K562 (cell line): ENCODE data around the gene CHCHD1. TPM values are rescaled to one million over a fixed set of nuclear protein-coding genes. Genes with fewer than 3 reads are reported as not detected.

ENCODE experiments used
- HDAC1 ChIP-seq, 2 experiments: fragments of 450-650 bp; IDR thresholded peaks; 2 replicates each; pipeline ENCODE4 v1.6.1; 2016 to 2017; ENCODE audit warnings: inconsistent platforms in 1 of 2, mild to moderate bottlenecking in 1 of 2, moderate library complexity in 1 of 2
- MYC ChIP-seq, 2 experiments: fragments of 250-450 bp in 1 of 2; sonication (Bioruptor Pico) in 1 of 2; IDR thresholded peaks; 2 replicates each; pipeline versions ENCODE4 v1.5.1 to v1.6.1; 2012 to 2021; ENCODE audit warnings: low read depth in 2 of 2, borderline replicate concordance in 1 of 2, improper control_type of control experiment in 1 of 2, low read length in 1 of 2, mild to moderate bottlenecking in 1 of 2, moderate library complexity in 1 of 2
- MYNN ChIP-seq, 2 experiments: sonication (generic); formaldehyde crosslinking in 1 of 2; IDR thresholded peaks; 2 replicates each; pipeline versions ENCODE4 v1.5.0 to v1.6.1; 2016 to 2020; ENCODE audit warnings: antibody characterized with exemption in 1 of 2, missing genetic modification reagents in 1 of 2
- PRMT5 ChIP-seq: sonication (generic); formaldehyde crosslinking; IDR thresholded peaks from 2 replicates; pipeline ENCODE4 v1.5.0; 2020; ENCODE audit warnings: missing genetic modification reagents
- SOX6 ChIP-seq: fragments of 450-650 bp; IDR thresholded peaks from 2 replicates; pipeline ENCODE4 v1.6.1; 2014; ENCODE audit warnings: mild to moderate bottlenecking
- TAF1 ChIP-seq: IDR thresholded peaks from 2 replicates; pipeline ENCODE4 v1.6.1; 2011; ENCODE audit warnings: mild to moderate bottlenecking, low read length, moderate library complexity; ENCODE audit not compliant: insufficient read depth, control insufficient read depth, severe bottlenecking; ENCODE audit errors: extremely low read depth
- ZNF174 ChIP-seq: fragments of 250-450 bp; sonication (Bioruptor Pico); IDR thresholded peaks from 2 replicates; pipeline ENCODE4 v1.4.0; 2020; ENCODE audit warnings: mild to moderate bottlenecking
- ZNF589 ChIP-seq: fragments of 200-800 bp; sonication (Bioruptor generic); IDR thresholded peaks from 2 replicates; pipeline ENCODE4 v1.6.1; 2016; ENCODE audit warnings: low read depth, missing genetic modification characterization, missing compliant biosample characterization
- polyA plus RNA-seq, 8 experiments: library from polyadenylated mRNA; depleted of rRNA in 4 of 8; stranded (reverse) in 5 of 8; unstranded in 3 of 8; fragments of >200 nt; fragmentation: Nextera tagmentation in 2 of 8; fragmentation: Illumina TruSeq in 1 of 8; extraction: Ambion mirVana in 2 of 8; extraction: Trizol in 1 of 8; gene quantifications; 2 replicates each; pipeline versions ENCODE4 v1.2.1 to v1.2.3, GENCODE V29; 2011 to 2014; ENCODE audit warnings: inconsistent platforms in 1 of 8, missing spikeins in 1 of 8
- total RNA-seq, 7 experiments: library from RNA; depleted of rRNA in 6 of 7; stranded (reverse); fragments of >200 nt in 6 of 7; fragmentation: Illumina TruSeq in 2 of 7; extraction: Trizol in 2 of 7; gene quantifications; 2 replicates each; pipeline versions ENCODE4 v1.2.1 to v1.2.3, GENCODE V29; 2011 to 2021; ENCODE audit warnings: low replicate concordance in 1 of 7
- TF ChIP-seq, protein P1 (sequence below): fragments of 250-450 bp; sonication (Bioruptor Pico); IDR thresholded peaks from 2 replicates; pipeline ENCODE4 v1.9.0; 2021; ENCODE audit warnings: mild to moderate bottlenecking, inconsistent platforms
- TF ChIP-seq, protein P2 (sequence below): fragments of 450-650 bp; IDR thresholded peaks from 2 replicates; pipeline ENCODE4 v1.7.1; 2018; ENCODE audit warnings: mild to moderate bottlenecking, low read depth; ENCODE audit not compliant: partially characterized antibody
- TF ChIP-seq, protein P3 (sequence below): fragments of 450-650 bp; IDR thresholded peaks from 2 replicates; pipeline ENCODE4 v1.7.0; 2016; ENCODE audit warnings: borderline replicate concordance
- TF ChIP-seq, protein P4 (sequence below): fragments of 450-650 bp; IDR thresholded peaks from 2 replicates; pipeline ENCODE4 v1.6.1; 2016; ENCODE audit warnings: missing biosample characterization, missing genetic modification characterization
- TF ChIP-seq, protein P5 (sequence below): fragments of 250-450 bp; sonication (Bioruptor Pico); IDR thresholded peaks from 2 replicates; pipeline ENCODE4 v1.4.0; 2020; ENCODE audit warnings: mild to moderate bottlenecking, moderate library complexity

CHCHD1 gene
- total and polyA plus RNA-seq, 9 of the 15 experiments (the other 6 are each of a cell fraction or from before 2014, with no cell fraction given), result 52.9 to 126 (median 83.4) TPM

DNA sequence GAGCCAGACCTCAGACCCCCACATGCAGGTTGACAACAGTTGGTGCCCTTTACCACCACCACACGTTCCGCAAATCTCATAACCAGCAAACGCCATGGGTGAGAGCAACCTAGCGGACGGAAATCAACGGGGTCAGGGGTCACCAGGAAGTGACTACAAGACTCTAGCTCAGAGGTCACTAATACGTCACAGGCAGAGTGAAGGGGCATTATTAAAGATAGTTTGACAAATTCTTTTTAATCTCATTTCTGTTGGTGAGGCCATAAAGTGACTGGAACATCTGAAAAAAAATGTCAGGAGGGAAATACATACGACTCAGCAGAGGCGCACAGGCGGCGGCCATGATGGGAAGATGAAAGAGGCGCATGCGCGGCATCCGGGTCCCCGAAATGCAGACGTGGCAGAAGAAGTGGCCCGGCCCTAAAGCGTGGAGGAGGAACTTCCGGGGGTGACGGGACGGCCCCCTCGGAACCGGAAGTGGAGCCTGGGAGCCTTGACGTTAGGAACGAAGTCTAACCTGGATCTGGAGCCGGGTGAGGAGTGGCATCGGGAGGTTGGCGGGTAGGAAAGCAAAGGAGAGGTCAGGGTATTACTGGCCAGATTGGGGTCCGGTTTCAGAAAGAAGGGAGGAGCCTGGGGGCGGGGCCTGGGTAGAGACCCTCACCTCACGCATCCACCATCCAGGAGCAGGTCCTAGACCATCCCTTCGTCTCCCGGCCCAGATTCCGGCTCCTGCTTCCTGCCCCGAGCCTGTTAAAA is 37.8 kb upstream of the CHCHD1 start, which contains the start of gene SEC24C (continued):
- TF ChIP-seq, protein P1, sequence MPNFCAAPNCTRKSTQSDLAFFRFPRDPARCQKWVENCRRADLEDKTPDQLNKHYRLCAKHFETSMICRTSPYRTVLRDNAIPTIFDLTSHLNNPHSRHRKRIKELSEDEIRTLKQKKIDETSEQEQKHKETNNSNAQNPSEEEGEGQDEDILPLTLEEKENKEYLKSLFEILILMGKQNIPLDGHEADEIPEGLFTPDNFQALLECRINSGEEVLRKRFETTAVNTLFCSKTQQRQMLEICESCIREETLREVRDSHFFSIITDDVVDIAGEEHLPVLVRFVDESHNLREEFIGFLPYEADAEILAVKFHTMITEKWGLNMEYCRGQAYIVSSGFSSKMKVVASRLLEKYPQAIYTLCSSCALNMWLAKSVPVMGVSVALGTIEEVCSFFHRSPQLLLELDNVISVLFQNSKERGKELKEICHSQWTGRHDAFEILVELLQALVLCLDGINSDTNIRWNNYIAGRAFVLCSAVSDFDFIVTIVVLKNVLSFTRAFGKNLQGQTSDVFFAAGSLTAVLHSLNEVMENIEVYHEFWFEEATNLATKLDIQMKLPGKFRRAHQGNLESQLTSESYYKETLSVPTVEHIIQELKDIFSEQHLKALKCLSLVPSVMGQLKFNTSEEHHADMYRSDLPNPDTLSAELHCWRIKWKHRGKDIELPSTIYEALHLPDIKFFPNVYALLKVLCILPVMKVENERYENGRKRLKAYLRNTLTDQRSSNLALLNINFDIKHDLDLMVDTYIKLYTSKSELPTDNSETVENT, result peak; percentile 60; the same call in 1 of the 2 replicates
- TF ChIP-seq MYNN (IDR thresholded peaks at IDR 0.05), result peak; percentile 77; the same call in 1 of the 2 replicates
- no peak for TF ChIP-seq MYNN (CRISPR knock-in tag; IDR thresholded peaks at IDR 0.05)
- peak; percentile 23; the same call in 1 of the 2 replicates for TF ChIP-seq SOX6
- peak; percentile 80; the same call in 1 of the 2 replicates for TF ChIP-seq ZNF589
- peak; percentile 98 for TF ChIP-seq TAF1
- TF ChIP-seq, protein P2, sequence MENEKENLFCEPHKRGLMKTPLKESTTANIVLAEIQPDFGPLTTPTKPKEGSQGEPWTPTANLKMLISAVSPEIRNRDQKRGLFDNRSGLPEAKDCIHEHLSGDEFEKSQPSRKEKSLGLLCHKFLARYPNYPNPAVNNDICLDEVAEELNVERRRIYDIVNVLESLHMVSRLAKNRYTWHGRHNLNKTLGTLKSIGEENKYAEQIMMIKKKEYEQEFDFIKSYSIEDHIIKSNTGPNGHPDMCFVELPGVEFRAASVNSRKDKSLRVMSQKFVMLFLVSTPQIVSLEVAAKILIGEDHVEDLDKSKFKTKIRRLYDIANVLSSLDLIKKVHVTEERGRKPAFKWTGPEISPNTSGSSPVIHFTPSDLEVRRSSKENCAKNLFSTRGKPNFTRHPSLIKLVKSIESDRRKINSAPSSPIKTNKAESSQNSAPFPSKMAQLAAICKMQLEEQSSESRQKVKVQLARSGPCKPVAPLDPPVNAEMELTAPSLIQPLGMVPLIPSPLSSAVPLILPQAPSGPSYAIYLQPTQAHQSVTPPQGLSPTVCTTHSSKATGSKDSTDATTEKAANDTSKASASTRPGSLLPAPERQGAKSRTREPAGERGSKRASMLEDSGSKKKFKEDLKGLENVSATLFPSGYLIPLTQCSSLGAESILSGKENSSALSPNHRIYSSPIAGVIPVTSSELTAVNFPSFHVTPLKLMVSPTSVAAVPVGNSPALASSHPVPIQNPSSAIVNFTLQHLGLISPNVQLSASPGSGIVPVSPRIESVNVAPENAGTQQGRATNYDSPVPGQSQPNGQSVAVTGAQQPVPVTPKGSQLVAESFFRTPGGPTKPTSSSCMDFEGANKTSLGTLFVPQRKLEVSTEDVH, result peak; percentile 92
- peak; percentile 96 for TF ChIP-seq MYC (IDR thresholded peaks at IDR 0.05; ENCODE audit: low read depth, low read length)
- no peak; the same call in 1 of the 2 replicates for TF ChIP-seq MYC (CRISPR knock-in tag; IDR thresholded peaks at IDR 0.05; ENCODE audit: borderline replicate concordance, low read depth)
- TF ChIP-seq, protein P3, sequence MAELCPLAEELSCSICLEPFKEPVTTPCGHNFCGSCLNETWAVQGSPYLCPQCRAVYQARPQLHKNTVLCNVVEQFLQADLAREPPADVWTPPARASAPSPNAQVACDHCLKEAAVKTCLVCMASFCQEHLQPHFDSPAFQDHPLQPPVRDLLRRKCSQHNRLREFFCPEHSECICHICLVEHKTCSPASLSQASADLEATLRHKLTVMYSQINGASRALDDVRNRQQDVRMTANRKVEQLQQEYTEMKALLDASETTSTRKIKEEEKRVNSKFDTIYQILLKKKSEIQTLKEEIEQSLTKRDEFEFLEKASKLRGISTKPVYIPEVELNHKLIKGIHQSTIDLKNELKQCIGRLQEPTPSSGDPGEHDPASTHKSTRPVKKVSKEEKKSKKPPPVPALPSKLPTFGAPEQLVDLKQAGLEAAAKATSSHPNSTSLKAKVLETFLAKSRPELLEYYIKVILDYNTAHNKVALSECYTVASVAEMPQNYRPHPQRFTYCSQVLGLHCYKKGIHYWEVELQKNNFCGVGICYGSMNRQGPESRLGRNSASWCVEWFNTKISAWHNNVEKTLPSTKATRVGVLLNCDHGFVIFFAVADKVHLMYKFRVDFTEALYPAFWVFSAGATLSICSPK, result no peak; the same call in 1 of the 2 replicates
- TF ChIP-seq, protein P4, sequence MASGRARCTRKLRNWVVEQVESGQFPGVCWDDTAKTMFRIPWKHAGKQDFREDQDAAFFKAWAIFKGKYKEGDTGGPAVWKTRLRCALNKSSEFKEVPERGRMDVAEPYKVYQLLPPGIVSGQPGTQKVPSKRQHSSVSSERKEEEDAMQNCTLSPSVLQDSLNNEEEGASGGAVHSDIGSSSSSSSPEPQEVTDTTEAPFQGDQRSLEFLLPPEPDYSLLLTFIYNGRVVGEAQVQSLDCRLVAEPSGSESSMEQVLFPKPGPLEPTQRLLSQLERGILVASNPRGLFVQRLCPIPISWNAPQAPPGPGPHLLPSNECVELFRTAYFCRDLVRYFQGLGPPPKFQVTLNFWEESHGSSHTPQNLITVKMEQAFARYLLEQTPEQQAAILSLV (tag), result no peak; the same call in 1 of the 2 replicates
- TF ChIP-seq, protein P5, sequence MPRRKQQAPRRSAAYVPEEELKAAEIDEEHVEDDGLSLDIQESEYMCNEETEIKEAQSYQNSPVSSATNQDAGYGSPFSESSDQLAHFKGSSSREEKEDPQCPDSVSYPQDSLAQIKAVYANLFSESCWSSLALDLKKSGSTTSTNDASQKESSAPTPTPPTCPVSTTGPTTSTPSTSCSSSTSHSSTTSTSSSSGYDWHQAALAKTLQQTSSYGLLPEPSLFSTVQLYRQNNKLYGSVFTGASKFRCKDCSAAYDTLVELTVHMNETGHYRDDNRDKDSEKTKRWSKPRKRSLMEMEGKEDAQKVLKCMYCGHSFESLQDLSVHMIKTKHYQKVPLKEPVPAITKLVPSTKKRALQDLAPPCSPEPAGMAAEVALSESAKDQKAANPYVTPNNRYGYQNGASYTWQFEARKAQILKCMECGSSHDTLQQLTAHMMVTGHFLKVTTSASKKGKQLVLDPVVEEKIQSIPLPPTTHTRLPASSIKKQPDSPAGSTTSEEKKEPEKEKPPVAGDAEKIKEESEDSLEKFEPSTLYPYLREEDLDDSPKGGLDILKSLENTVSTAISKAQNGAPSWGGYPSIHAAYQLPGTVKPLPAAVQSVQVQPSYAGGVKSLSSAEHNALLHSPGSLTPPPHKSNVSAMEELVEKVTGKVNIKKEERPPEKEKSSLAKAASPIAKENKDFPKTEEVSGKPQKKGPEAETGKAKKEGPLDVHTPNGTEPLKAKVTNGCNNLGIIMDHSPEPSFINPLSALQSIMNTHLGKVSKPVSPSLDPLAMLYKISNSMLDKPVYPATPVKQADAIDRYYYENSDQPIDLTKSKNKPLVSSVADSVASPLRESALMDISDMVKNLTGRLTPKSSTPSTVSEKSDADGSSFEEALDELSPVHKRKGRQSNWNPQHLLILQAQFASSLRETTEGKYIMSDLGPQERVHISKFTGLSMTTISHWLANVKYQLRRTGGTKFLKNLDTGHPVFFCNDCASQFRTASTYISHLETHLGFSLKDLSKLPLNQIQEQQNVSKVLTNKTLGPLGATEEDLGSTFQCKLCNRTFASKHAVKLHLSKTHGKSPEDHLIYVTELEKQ (CRISPR knock-in tag), result 0 out of 2 replicates have a peak, but pooled peaks have one; percentile 51
- TF ChIP-seq PRMT5 (CRISPR knock-in tag), result no peak
- TF ChIP-seq HDAC1 (IDR thresholded peaks at IDR 0.05), result peak in 1 of 2 experiments; percentile 85; a peak in 3 of 4 replicates
- TF ChIP-seq ZNF174 (CRISPR knock-in tag), result no peak
